DND-41 (cell line): ENCODE results near the gene MRGPRX2.

Experiments used
- EZH2 ChIP-seq: IDR thresholded peaks from 3 replicates; pipeline ENCODE4 v1.6.1; 2012; ENCODE audit warnings: borderline replicate concordance, low read depth, mild to moderate bottlenecking, moderate library complexity, low read length, inconsistent platforms; ENCODE audit not compliant: severe bottlenecking
- TF ChIP-seq, protein P1 (sequence below): IDR thresholded peaks from 2 replicates; pipeline ENCODE4 v1.5.1; 2012; ENCODE audit warnings: borderline replicate concordance, low read length, moderate library complexity, mild to moderate bottlenecking; ENCODE audit not compliant: poor library complexity, severe bottlenecking; ENCODE audit errors: extremely low read depth

DNA sequence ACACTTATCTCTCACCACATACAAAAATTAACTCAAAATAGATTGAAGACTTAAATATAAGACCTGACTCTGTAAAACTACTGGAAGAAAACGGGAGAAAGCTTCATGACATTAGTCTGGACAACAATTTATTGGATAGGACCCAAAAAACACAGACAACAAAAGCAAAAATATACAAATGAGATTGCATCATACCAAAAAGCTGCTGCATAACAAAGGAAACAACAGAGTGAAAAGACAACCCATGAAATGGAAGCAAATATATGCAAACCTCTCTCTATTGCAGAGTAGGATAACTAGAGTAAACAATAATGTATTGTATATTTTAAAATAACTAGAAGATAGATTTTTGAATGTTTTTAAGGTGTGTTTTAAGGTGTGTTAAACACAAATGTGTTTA lies 11.2 kb downstream of the MRGPRX2 start:
- TF ChIP-seq, protein P1, sequence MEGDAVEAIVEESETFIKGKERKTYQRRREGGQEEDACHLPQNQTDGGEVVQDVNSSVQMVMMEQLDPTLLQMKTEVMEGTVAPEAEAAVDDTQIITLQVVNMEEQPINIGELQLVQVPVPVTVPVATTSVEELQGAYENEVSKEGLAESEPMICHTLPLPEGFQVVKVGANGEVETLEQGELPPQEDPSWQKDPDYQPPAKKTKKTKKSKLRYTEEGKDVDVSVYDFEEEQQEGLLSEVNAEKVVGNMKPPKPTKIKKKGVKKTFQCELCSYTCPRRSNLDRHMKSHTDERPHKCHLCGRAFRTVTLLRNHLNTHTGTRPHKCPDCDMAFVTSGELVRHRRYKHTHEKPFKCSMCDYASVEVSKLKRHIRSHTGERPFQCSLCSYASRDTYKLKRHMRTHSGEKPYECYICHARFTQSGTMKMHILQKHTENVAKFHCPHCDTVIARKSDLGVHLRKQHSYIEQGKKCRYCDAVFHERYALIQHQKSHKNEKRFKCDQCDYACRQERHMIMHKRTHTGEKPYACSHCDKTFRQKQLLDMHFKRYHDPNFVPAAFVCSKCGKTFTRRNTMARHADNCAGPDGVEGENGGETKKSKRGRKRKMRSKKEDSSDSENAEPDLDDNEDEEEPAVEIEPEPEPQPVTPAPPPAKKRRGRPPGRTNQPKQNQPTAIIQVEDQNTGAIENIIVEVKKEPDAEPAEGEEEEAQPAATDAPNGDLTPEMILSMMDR = no peak
- TF ChIP-seq EZH2 = no peak
